H1 (cell line): Measurements from ENCODE around the gene SCARF1. TPM values are rescaled to one million over a fixed set of nuclear protein-coding genes. Genes with fewer than 3 reads are reported as not detected.

Experiments used
- BRCA1 ChIP-seq: IDR thresholded peaks from 2 replicates; pipeline ENCODE4 v1.6.1; 2012; ENCODE audit warnings: low read depth, low read length, improper control_type of control experiment
- CEBPB ChIP-seq: IDR thresholded peaks from 2 replicates; pipeline ENCODE4 v1.6.1; 2012; ENCODE audit warnings: low read depth, low read length
- CHD2 ChIP-seq: IDR thresholded peaks from 2 replicates; pipeline ENCODE4 v1.6.1; 2012; ENCODE audit warnings: low read length, improper control_type of control experiment
- CTBP2 ChIP-seq: IDR thresholded peaks from 2 replicates; pipeline ENCODE4 v1.7.0; 2011; ENCODE audit warnings: borderline replicate concordance, mild to moderate bottlenecking, moderate library complexity, mixed read lengths, low read length; ENCODE audit not compliant: insufficient read depth, insufficient read length
- RNF2 ChIP-seq: fragments of 200-900, 300-1000 bp; sonication (generic); IDR thresholded peaks from 2 replicates; pipeline ENCODE4 v1.7.1; 2016; ENCODE audit warnings: borderline replicate concordance, low read depth, mild to moderate bottlenecking, antibody characterized with exemption, low read length; ENCODE audit not compliant: poor library complexity, severe bottlenecking; ENCODE audit errors: missing control alignments
- SAP30 ChIP-seq: fragments of 300-600 bp; sonication (generic); IDR thresholded peaks from 2 replicates; pipeline ENCODE4 v1.7.1; 2012; ENCODE audit warnings: low read length, moderate library complexity, mild to moderate bottlenecking, inconsistent platforms; ENCODE audit not compliant: insufficient read depth, insufficient replicate concordance
- SUZ12 ChIP-seq: fragments of 200-600 bp; sonication (generic); IDR thresholded peaks from 2 replicates; pipeline ENCODE4 v1.6.1; 2012; ENCODE audit warnings: mild to moderate bottlenecking, inconsistent platforms, low read length, moderate library complexity, mixed read lengths
- TAF1 ChIP-seq: IDR thresholded peaks from 2 replicates; pipeline ENCODE4 v1.6.1; 2011; ENCODE audit warnings: mild to moderate bottlenecking, low read depth, low read length
- polyA plus RNA-seq, 7 experiments: library from polyadenylated mRNA; depleted of rRNA in 3 of 7; stranded (reverse) in 5 of 7; unstranded in 2 of 7; fragments of >200 nt in 5 of 7; fragments of 200-250 nt in 2 of 7; gene quantifications; 1 replicate in 5 of 7; 2 replicates in 1 of 7; 4 replicates in 1 of 7; pipeline versions ENCODE4 v1.2.1 to v1.2.3, GENCODE V29; 2011 to 2013; ENCODE audit warnings: missing spikeins in 2 of 7, mixed read lengths in 2 of 7
- total RNA-seq: library from RNA; stranded (reverse); fragmentation: NEBNext Ultra II Directional; extraction: Animal tissue kit (Norgen Biotek cat#: 25700); gene quantifications from 2 replicates; pipeline ENCODE4 v1.2.1, GENCODE V29; 2021
- TF ChIP-seq, protein P1 (sequence below): fragments of 300-600 bp; sonication (generic); IDR thresholded peaks from 2 replicates; pipeline ENCODE4 v1.7.1; 2012; ENCODE audit warnings: low read length, moderate library complexity, mild to moderate bottlenecking, inconsistent platforms; ENCODE audit not compliant: insufficient replicate concordance
- TF ChIP-seq, protein P2 (sequence below): IDR thresholded peaks from 2 replicates; pipeline ENCODE4 v1.6.1; 2012; ENCODE audit warnings: inconsistent platforms

The SCARF1 gene
- total and polyA plus RNA-seq, 2 of the 8 experiments (the other 6 are each of a cell fraction or from before 2014, with no cell fraction given) = 1.1 to 1.6 TPM

DNA sequence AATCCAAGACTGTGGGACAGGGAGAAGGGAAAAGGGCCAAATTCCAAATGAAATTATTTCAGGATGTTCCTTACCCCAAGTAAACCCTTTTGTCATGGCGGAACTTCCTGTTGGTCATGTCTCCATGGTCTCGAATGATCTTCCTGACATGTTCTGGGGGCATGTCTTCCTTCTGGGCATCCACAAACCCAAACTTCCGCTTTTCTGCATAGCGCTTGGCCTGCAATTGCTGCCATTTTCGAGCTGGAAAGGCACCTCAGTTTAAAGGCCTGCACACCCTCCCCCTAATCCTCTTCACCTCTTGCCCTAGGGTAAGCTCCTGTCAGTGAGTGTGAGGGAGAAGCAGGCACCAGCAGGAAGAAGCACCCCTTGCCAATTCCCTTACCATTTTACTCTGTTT is 37.9 kb upstream of the SCARF1 start (continued):
- TF ChIP-seq, protein P1, sequence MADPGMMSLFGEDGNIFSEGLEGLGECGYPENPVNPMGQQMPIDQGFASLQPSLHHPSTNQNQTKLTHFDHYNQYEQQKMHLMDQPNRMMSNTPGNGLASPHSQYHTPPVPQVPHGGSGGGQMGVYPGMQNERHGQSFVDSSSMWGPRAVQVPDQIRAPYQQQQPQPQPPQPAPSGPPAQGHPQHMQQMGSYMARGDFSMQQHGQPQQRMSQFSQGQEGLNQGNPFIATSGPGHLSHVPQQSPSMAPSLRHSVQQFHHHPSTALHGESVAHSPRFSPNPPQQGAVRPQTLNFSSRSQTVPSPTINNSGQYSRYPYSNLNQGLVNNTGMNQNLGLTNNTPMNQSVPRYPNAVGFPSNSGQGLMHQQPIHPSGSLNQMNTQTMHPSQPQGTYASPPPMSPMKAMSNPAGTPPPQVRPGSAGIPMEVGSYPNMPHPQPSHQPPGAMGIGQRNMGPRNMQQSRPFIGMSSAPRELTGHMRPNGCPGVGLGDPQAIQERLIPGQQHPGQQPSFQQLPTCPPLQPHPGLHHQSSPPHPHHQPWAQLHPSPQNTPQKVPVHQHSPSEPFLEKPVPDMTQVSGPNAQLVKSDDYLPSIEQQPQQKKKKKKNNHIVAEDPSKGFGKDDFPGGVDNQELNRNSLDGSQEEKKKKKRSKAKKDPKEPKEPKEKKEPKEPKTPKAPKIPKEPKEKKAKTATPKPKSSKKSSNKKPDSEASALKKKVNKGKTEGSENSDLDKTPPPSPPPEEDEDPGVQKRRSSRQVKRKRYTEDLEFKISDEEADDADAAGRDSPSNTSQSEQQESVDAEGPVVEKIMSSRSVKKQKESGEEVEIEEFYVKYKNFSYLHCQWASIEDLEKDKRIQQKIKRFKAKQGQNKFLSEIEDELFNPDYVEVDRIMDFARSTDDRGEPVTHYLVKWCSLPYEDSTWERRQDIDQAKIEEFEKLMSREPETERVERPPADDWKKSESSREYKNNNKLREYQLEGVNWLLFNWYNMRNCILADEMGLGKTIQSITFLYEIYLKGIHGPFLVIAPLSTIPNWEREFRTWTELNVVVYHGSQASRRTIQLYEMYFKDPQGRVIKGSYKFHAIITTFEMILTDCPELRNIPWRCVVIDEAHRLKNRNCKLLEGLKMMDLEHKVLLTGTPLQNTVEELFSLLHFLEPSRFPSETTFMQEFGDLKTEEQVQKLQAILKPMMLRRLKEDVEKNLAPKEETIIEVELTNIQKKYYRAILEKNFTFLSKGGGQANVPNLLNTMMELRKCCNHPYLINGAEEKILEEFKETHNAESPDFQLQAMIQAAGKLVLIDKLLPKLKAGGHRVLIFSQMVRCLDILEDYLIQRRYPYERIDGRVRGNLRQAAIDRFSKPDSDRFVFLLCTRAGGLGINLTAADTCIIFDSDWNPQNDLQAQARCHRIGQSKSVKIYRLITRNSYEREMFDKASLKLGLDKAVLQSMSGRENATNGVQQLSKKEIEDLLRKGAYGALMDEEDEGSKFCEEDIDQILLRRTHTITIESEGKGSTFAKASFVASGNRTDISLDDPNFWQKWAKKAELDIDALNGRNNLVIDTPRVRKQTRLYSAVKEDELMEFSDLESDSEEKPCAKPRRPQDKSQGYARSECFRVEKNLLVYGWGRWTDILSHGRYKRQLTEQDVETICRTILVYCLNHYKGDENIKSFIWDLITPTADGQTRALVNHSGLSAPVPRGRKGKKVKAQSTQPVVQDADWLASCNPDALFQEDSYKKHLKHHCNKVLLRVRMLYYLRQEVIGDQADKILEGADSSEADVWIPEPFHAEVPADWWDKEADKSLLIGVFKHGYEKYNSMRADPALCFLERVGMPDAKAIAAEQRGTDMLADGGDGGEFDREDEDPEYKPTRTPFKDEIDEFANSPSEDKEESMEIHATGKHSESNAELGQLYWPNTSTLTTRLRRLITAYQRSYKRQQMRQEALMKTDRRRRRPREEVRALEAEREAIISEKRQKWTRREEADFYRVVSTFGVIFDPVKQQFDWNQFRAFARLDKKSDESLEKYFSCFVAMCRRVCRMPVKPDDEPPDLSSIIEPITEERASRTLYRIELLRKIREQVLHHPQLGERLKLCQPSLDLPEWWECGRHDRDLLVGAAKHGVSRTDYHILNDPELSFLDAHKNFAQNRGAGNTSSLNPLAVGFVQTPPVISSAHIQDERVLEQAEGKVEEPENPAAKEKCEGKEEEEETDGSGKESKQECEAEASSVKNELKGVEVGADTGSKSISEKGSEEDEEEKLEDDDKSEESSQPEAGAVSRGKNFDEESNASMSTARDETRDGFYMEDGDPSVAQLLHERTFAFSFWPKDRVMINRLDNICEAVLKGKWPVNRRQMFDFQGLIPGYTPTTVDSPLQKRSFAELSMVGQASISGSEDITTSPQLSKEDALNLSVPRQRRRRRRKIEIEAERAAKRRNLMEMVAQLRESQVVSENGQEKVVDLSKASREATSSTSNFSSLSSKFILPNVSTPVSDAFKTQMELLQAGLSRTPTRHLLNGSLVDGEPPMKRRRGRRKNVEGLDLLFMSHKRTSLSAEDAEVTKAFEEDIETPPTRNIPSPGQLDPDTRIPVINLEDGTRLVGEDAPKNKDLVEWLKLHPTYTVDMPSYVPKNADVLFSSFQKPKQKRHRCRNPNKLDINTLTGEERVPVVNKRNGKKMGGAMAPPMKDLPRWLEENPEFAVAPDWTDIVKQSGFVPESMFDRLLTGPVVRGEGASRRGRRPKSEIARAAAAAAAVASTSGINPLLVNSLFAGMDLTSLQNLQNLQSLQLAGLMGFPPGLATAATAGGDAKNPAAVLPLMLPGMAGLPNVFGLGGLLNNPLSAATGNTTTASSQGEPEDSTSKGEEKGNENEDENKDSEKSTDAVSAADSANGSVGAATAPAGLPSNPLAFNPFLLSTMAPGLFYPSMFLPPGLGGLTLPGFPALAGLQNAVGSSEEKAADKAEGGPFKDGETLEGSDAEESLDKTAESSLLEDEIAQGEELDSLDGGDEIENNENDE = no peak
- TF ChIP-seq SAP30 (no peak), CTBP2 (no peak), RNF2 (no peak), SUZ12 (no peak), CHD2 (no peak), CEBPB (no peak), BRCA1 (no peak), TAF1 (no peak)
- TF ChIP-seq, protein P2, sequence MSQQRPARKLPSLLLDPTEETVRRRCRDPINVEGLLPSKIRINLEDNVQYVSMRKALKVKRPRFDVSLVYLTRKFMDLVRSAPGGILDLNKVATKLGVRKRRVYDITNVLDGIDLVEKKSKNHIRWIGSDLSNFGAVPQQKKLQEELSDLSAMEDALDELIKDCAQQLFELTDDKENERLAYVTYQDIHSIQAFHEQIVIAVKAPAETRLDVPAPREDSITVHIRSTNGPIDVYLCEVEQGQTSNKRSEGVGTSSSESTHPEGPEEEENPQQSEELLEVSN = no peak
